Sigmoid colon (tissue), 4 donors: ENCODE results near the gene TMC1.

Experiments
- CTCF ChIP-seq, 4 experiments: fragments of 450-650 bp in 3 of 4; fragments of 200-600 bp in 1 of 4; IDR thresholded peaks; one replicate each; pipeline ENCODE4 v1.5.1; 2016 to 2019; ENCODE audit warnings: antibody characterized with exemption in 4 of 4, mild to moderate bottlenecking in 3 of 4, moderate library complexity in 2 of 4
- EP300 ChIP-seq, 4 donors: sonication (generic); formaldehyde crosslinking; IDR thresholded peaks; one replicate each; pipeline ENCODE4 v1.6.1; 2017; ENCODE audit warnings: antibody characterized with exemption in 4 of 4
- POLR2A ChIP-seq, 2 donors: fragments of 450-650 bp; IDR thresholded peaks; one replicate each; pipeline ENCODE4 v1.6.1; 2016; ENCODE audit warnings: antibody characterized with exemption in 2 of 2, mild to moderate bottlenecking in 2 of 2, moderate library complexity in 2 of 2
- POLR2AphosphoS5 ChIP-seq, 4 donors: sonication (generic); formaldehyde crosslinking; IDR thresholded peaks; one replicate each; pipeline ENCODE4 v1.6.1; 2017; ENCODE audit warnings: antibody characterized with exemption in 4 of 4

- no peak for TF ChIP-seq CTCF (IDR thresholded peaks at IDR 0.05)
- no peak for TF ChIP-seq EP300 (IDR thresholded peaks at IDR 0.05)
- TF ChIP-seq POLR2A (IDR thresholded peaks at IDR 0.05), result no peak
- peak in 1 of 4 donors; percentile 42 for TF ChIP-seq POLR2AphosphoS5 (IDR thresholded peaks at IDR 0.05)
Observed at GRCh38 chr9:72597601-72598000, 76.2 kb downstream of the TMC1 start.
